Activated naive CD8-positive, alpha-beta T cell treated with anti-CD3 and anti-CD28 coated beads, Interleukin-2, amount 50 U/mL, for 24 hours (primary cell): ENCODE data around the gene CFAP20DC.

Source experiments
- ATAC-seq: fragments of 150-1000 bp; cut with Tn5 transposase; one replicate; pipeline ENCODE4 v1.10.0; 2021
- DNase-seq: peaks from one replicate; pipeline ENCODE4 v3.0.0; 2021
- H3K27ac Mint-ChIP-seq: one replicate; pipeline ENCODE4 v1.8.0; 2021; ENCODE audit warnings: mild to moderate bottlenecking, mixed read lengths
- H3K27me3 Mint-ChIP-seq: one replicate; pipeline ENCODE4 v1.8.0; 2021; ENCODE audit warnings: mixed read lengths
- H3K36me3 Mint-ChIP-seq: one replicate; pipeline ENCODE4 v1.8.0; 2021; ENCODE audit warnings: low read depth, mixed read lengths
- H3K4me1 Mint-ChIP-seq: one replicate; pipeline ENCODE4 v1.8.0; 2021; ENCODE audit warnings: mixed read lengths
- H3K4me3 Mint-ChIP-seq: one replicate; pipeline ENCODE4 v1.8.0; 2021; ENCODE audit warnings: mild to moderate bottlenecking, moderate library complexity, mixed read lengths
- H3K9me3 Mint-ChIP-seq: one replicate; pipeline ENCODE4 v1.8.0; 2021; ENCODE audit warnings: mixed read lengths

CFAP20DC gene

GRCh38 chr3:58963928-58964503 lies 85.8 kb downstream of the CFAP20DC start:
- Mint-ChIP-seq H3K4me3 (no peak overlapping the region), H3K27me3 (no peaks in the 10 kb centered on the region), H3K36me3 (no peaks in the 10 kb centered on the region), H3K27ac (no peak overlapping the region), H3K9me3 (no peaks in the 10 kb centered on the region), H3K4me1 (no peaks in the 10 kb centered on the region)
- ATAC-seq, result no peak
- no peak for DNase-seq

- Mint-ChIP-seq H3K4me3 (no peak overlapping the region), H3K27me3 (no peaks in the 10 kb centered on the region), H3K36me3 (no peaks in the 10 kb centered on the region), H3K27ac (no peak overlapping the region), H3K9me3 (no peaks in the 10 kb centered on the region), H3K4me1 (no peaks in the 10 kb centered on the region)
- DNase-seq, result no peak
- ATAC-seq, result no peak
Measured at GRCh38 chr3:58962816-58963215, 87.0 kb downstream of the CFAP20DC start.

GRCh38 chr3:58962040-58962651 lies 87.7 kb downstream of the CFAP20DC start:
- no peak overlapping the region for H3K4me3 Mint-ChIP-seq
- H3K27me3 Mint-ChIP-seq, result no peaks in the 10 kb centered on the region
- ATAC-seq (no peak), DNase-seq (no peak)
- H3K36me3 Mint-ChIP-seq, result no peaks in the 10 kb centered on the region
- no peak overlapping the region for H3K27ac Mint-ChIP-seq
- H3K4me1 Mint-ChIP-seq, result no peaks in the 10 kb centered on the region
- no peaks in the 10 kb centered on the region for H3K9me3 Mint-ChIP-seq

- Mint-ChIP-seq H3K27ac (no peak overlapping the region), H3K36me3 (no peaks in the 10 kb centered on the region), H3K9me3 (no peaks in the 10 kb centered on the region), H3K4me1 (no peaks in the 10 kb centered on the region), H3K4me3 (no peak overlapping the region), H3K27me3 (no peaks in the 10 kb centered on the region)
- ATAC-seq (no peak), DNase-seq (no peak)
Measured at GRCh38 chr3:58955308-58955707, 94.5 kb downstream of the CFAP20DC start.

- no peak for ATAC-seq
- Mint-ChIP-seq H3K4me3 (no peak overlapping the region), H3K4me1 (peaks cover under 1% of the 10 kb centered on the region), H3K27me3 (no peaks in the 10 kb centered on the region), H3K36me3 (no peaks in the 10 kb centered on the region), H3K9me3 (no peaks in the 10 kb centered on the region), H3K27ac (no peak overlapping the region)
- no peak for DNase-seq
Measured at GRCh38 chr3:58953288-58953687, 96.5 kb downstream of the CFAP20DC start.

- no peaks in the 10 kb centered on the region for H3K27me3 Mint-ChIP-seq
- peaks cover 3% of the 10 kb centered on the region for H3K4me1 Mint-ChIP-seq
- H3K9me3 Mint-ChIP-seq, result no peaks in the 10 kb centered on the region
- no peak overlapping the region for H3K4me3 Mint-ChIP-seq
- H3K36me3 Mint-ChIP-seq, result no peaks in the 10 kb centered on the region
- ATAC-seq, result no peak
- no peak overlapping the region for H3K27ac Mint-ChIP-seq
- DNase-seq, result no peak
Measured at GRCh38 chr3:58952128-58952917, 97.5 kb downstream of the CFAP20DC start.

- Mint-ChIP-seq H3K4me3 (no peak overlapping the region), H3K4me1 (peaks cover 3% of the 10 kb centered on the region), H3K27ac (no peak overlapping the region), H3K9me3 (no peaks in the 10 kb centered on the region), H3K36me3 (no peaks in the 10 kb centered on the region), H3K27me3 (no peaks in the 10 kb centered on the region)
- ATAC-seq, result no peak
- DNase-seq, result no peak
Measured at GRCh38 chr3:58948018-58948417, 101.8 kb downstream of the CFAP20DC start.

- Mint-ChIP-seq H3K36me3 (no peaks in the 10 kb centered on the region), H3K27ac (no peak overlapping the region), H3K27me3 (no peaks in the 10 kb centered on the region), H3K4me1 (peaks cover 3% of the 10 kb centered on the region), H3K4me3 (no peak overlapping the region), H3K9me3 (no peaks in the 10 kb centered on the region)
- ATAC-seq, result no peak
- DNase-seq, result no peak
Measured at GRCh38 chr3:58946875-58947274, 103.0 kb downstream of the CFAP20DC start.

- ATAC-seq (no peak), DNase-seq (no peak)
- Mint-ChIP-seq H3K36me3 (no peaks in the 10 kb centered on the region), H3K4me1 (no peaks in the 10 kb centered on the region), H3K9me3 (no peaks in the 10 kb centered on the region), H3K27ac (no peak overlapping the region), H3K27me3 (no peaks in the 10 kb centered on the region), H3K4me3 (no peak overlapping the region)
Measured at GRCh38 chr3:58938057-58938456, 111.8 kb downstream of the CFAP20DC start.

GRCh38 chr3:58924578-58924977 lies 125.2 kb downstream of the CFAP20DC start:
- no peak overlapping the region for H3K27ac Mint-ChIP-seq
- H3K4me3 Mint-ChIP-seq, result no peak overlapping the region
- no peaks in the 10 kb centered on the region for H3K4me1 Mint-ChIP-seq
- ATAC-seq (no peak), DNase-seq (no peak)
- H3K27me3 Mint-ChIP-seq, result peaks cover 2% of the 10 kb centered on the region
- H3K9me3 Mint-ChIP-seq, result peaks cover 19% of the 10 kb centered on the region
- no peaks in the 10 kb centered on the region for H3K36me3 Mint-ChIP-seq

- H3K4me1 Mint-ChIP-seq, result peaks cover 26% of the 10 kb centered on the region
- H3K27ac Mint-ChIP-seq, result no peak overlapping the region
- no peak overlapping the region for H3K4me3 Mint-ChIP-seq
- no peak for ATAC-seq
- peaks cover 4% of the 10 kb centered on the region for H3K27me3 Mint-ChIP-seq
- H3K36me3 Mint-ChIP-seq, result no peaks in the 10 kb centered on the region
- H3K9me3 Mint-ChIP-seq, result peaks cover 21% of the 10 kb centered on the region
- DNase-seq, result no peak
Measured at GRCh38 chr3:58900386-58900785, 149.4 kb downstream of the CFAP20DC start.

- H3K36me3 Mint-ChIP-seq, result no peaks in the 10 kb centered on the region
- peak; percentile 53 for ATAC-seq
- H3K4me1 Mint-ChIP-seq, result peaks cover 26% of the 10 kb centered on the region
- H3K4me3 Mint-ChIP-seq, result no peak overlapping the region
- DNase-seq, result no peak
- peak overlapping the region; percentile 54 for H3K27ac Mint-ChIP-seq
- H3K9me3 Mint-ChIP-seq, result peaks cover 25% of the 10 kb centered on the region
- H3K27me3 Mint-ChIP-seq, result peaks cover 4% of the 10 kb centered on the region
Measured at GRCh38 chr3:58899953-58900298, 149.9 kb downstream of the CFAP20DC start.

- Mint-ChIP-seq H3K4me1 (peaks cover 26% of the 10 kb centered on the region), H3K4me3 (no peak overlapping the region), H3K27ac (peak overlapping the region; percentile 54), H3K9me3 (peaks cover 25% of the 10 kb centered on the region), H3K36me3 (no peaks in the 10 kb centered on the region), H3K27me3 (peaks cover 4% of the 10 kb centered on the region)
- DNase-seq, result peak; percentile 70
- peak; percentile 92 for ATAC-seq
Measured at GRCh38 chr3:58899159-58899952, 150.5 kb downstream of the CFAP20DC start.

- H3K9me3 Mint-ChIP-seq, result peaks cover 20% of the 10 kb centered on the region
- peak overlapping the region; percentile 36 for H3K27ac Mint-ChIP-seq
- H3K4me1 Mint-ChIP-seq, result peaks cover 26% of the 10 kb centered on the region
- ATAC-seq (no peak), DNase-seq (no peak)
- H3K36me3 Mint-ChIP-seq, result no peaks in the 10 kb centered on the region
- peaks cover 4% of the 10 kb centered on the region for H3K27me3 Mint-ChIP-seq
- H3K4me3 Mint-ChIP-seq, result no peak overlapping the region
Measured at GRCh38 chr3:58898513-58898912, 151.3 kb downstream of the CFAP20DC start.
